Hepatocyte (in vitro differentiated cells): ENCODE data around the gene CD93. TPM values are rescaled to one million over a fixed set of nuclear protein-coding genes. Genes with fewer than 3 reads are reported as not detected.

Experiments
- DNase-seq: peaks from one replicate; pipeline ENCODE4 v3.0.0-alpha.2; 2016; ENCODE audit warnings: low spot score
- H2AFZ ChIP-seq: fragments of 200-600 bp; sonication (generic); 2 replicates; pipeline ENCODE4 v1.6.0; 2016; ENCODE audit warnings: antibody characterized with exemption, mild to moderate bottlenecking
- H3K27ac ChIP-seq: fragments of 200-600 bp; sonication (generic); 2 replicates; pipeline ENCODE4 v1.5.1; 2016; ENCODE audit warnings: mild to moderate bottlenecking
- H3K27me3 ChIP-seq: fragments of 200-600 bp; sonication (generic); 2 replicates; pipeline ENCODE4 v1.6.1; 2016
- H3K36me3 ChIP-seq: fragments of 200-600 bp; sonication (generic); replicated peaks from 2 replicates; pipeline ENCODE4 v1.5.1; 2016; ENCODE audit warnings: low read depth; ENCODE audit not compliant: insufficient read depth
- H3K4me1 ChIP-seq: fragments of 200-600 bp; sonication (generic); 2 replicates; pipeline ENCODE4 v1.5.1; 2016; ENCODE audit warnings: mild to moderate bottlenecking, moderate library complexity; ENCODE audit not compliant: insufficient read depth
- H3K4me2 ChIP-seq: fragments of 200-600 bp; sonication (generic); 2 replicates; pipeline ENCODE4 v1.6.0; 2016
- H3K4me3 ChIP-seq: fragments of 200-600 bp; sonication (generic); 2 replicates; pipeline ENCODE4 v1.5.1; 2016; ENCODE audit warnings: mild to moderate bottlenecking
- H3K79me2 ChIP-seq: fragments of 200-600 bp; sonication (generic); 2 replicates; pipeline ENCODE4 v1.6.0; 2017; ENCODE audit warnings: mild to moderate bottlenecking
- H3K9me2 ChIP-seq: fragments of 200-600 bp; sonication (generic); replicated peaks from 2 replicates; pipeline ENCODE4 v1.6.0; 2017; ENCODE audit warnings: mild to moderate bottlenecking; ENCODE audit not compliant: insufficient read depth
- H3K9me3 ChIP-seq: fragments of 200-600 bp; sonication (generic); 2 replicates; pipeline ENCODE4 v1.5.1; 2016; ENCODE audit warnings: low read depth, mild to moderate bottlenecking
- H4K20me1 ChIP-seq: fragments of 200-600 bp; sonication (generic); 2 replicates; pipeline ENCODE4 v1.6.0; 2016; ENCODE audit warnings: mild to moderate bottlenecking; ENCODE audit not compliant: insufficient read depth, poor library complexity, severe bottlenecking
- CTCF ChIP-seq: fragments of 200-600 bp; sonication (generic); IDR thresholded peaks from 2 replicates; pipeline ENCODE4 v1.5.1; 2016; ENCODE audit warnings: antibody characterized with exemption, mild to moderate bottlenecking; ENCODE audit not compliant: poor library complexity
- EZH2 ChIP-seq: fragments of 200-600 bp; sonication (generic); IDR thresholded peaks from 2 replicates; pipeline ENCODE4 v1.6.1; 2016; ENCODE audit warnings: antibody characterized with exemption, mild to moderate bottlenecking, borderline replicate concordance
- EZH2phosphoT487 ChIP-seq: fragments of 200-600 bp; sonication (generic); IDR thresholded peaks from one replicate; pipeline ENCODE4 v1.6.1; 2018; ENCODE audit warnings: antibody characterized with exemption, mild to moderate bottlenecking, low read depth, moderate library complexity; ENCODE audit not compliant: unreplicated experiment, severe bottlenecking
- WGBS: methylation state at CpG from one replicate; pipeline ENCODE4 v1.1.6; 2016; ENCODE audit warnings: low lambda C conversion rate; ENCODE audit errors: missing lambda C conversion rate; 5-methylcytosine and 5-hydroxymethylcytosine counted together
- polyA plus RNA-seq: library from polyadenylated mRNA; unstranded; fragments of >200 nt; fragmentation: Nextera tagmentation; extraction: Ambion mirVana; gene quantifications from 2 replicates; pipeline ENCODE4 v1.2.1, GENCODE V29; 2016
- total RNA-seq: library from RNA; depleted of rRNA; stranded (reverse); fragments of >200 nt; gene quantifications from 2 replicates; pipeline ENCODE4 v1.2.3, GENCODE V29; 2014

Gene CD93
- total and polyA plus RNA-seq, 2 experiments from 2014 or later: 0.07 to 2.1 TPM

DNA sequence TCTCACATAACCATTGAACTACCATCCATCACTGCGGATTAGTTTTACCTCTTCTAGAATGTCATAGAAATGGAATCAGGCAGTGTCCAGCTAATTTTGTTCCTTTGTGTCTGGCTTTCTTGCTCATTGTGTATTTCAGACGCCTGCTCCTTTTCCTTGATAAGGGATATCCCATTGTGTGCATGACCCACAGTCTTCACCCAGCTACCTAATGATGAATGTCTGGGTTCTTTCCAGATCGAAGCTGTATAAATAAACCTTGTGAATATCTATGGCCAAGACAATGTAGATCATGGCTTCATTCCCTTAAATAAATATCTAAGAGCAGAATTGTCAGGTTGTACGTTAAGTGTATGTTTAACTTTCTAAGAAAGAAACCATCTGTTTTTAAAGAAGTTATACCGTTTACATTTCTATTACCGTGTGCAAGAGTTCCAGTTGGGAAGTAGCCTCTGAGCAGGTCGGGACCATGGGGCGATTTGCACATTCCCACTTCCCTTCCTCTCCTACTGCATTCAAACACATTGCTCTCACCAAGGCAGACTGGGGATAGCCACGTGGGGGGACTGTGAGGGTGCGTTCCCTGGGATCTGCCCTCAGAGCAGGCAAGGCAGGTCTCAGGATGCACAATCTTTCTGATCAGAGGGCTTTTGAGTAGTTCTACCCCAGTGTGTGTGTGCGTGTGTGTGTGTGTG is 13.1 kb downstream of the CD93 start:
- no peak for DNase-seq
- Histone ChIP-seq H3K9me3 (no peaks in the 10 kb centered on the region), H3K79me2 (no peaks in the 10 kb centered on the region), H3K4me3 (no peak overlapping the region), H3K9me2 (no peaks in the 10 kb centered on the region), H3K27me3 (no peaks in the 10 kb centered on the region), H4K20me1 (no peaks in the 10 kb centered on the region), H3K27ac (no peak overlapping the region), H3K4me2 (no peak overlapping the region), H3K4me1 (no peaks in the 10 kb centered on the region), H2AFZ (no peak overlapping the region), H3K36me3 (no peaks in the 10 kb centered on the region)
- TF ChIP-seq EZH2: no peak
- no peak for TF ChIP-seq CTCF
- TF ChIP-seq EZH2phosphoT487: no peak
- 77% methylated on average over 11 of the region's 11 CpGs for WGBS

- no peaks in the 10 kb centered on the region for H3K4me1 ChIP-seq
- WGBS: 68% methylated on average over 4 of the region's 4 CpGs
- no peak overlapping the region for H3K4me2 ChIP-seq
- no peaks in the 10 kb centered on the region for H3K27me3 ChIP-seq
- DNase-seq: no peak
- H3K79me2 ChIP-seq: no peaks in the 10 kb centered on the region
- H3K9me2 ChIP-seq: no peaks in the 10 kb centered on the region
- H4K20me1 ChIP-seq: no peaks in the 10 kb centered on the region
- H3K4me3 ChIP-seq: no peak overlapping the region
- no peak overlapping the region for H3K27ac ChIP-seq
- no peak overlapping the region for H2AFZ ChIP-seq
- no peaks in the 10 kb centered on the region for H3K9me3 ChIP-seq
- no peak for TF ChIP-seq CTCF
- TF ChIP-seq EZH2phosphoT487: no peak
- no peak for TF ChIP-seq EZH2
- no peaks in the 10 kb centered on the region for H3K36me3 ChIP-seq
Observed at GRCh38 chr20:23071996-23072395, 14.1 kb downstream of the CD93 start.

- Histone ChIP-seq H3K9me3 (no peaks in the 10 kb centered on the region), H3K79me2 (no peaks in the 10 kb centered on the region), H2AFZ (no peak overlapping the region), H3K4me2 (no peak overlapping the region), H3K4me1 (no peaks in the 10 kb centered on the region), H3K4me3 (no peak overlapping the region), H3K36me3 (no peaks in the 10 kb centered on the region), H3K9me2 (no peaks in the 10 kb centered on the region), H3K27ac (no peak overlapping the region), H4K20me1 (no peaks in the 10 kb centered on the region), H3K27me3 (no peaks in the 10 kb centered on the region)
- DNase-seq: no peak
- WGBS: 86% methylated on average over 3 of the region's 3 CpGs
- TF ChIP-seq EZH2 (no peak), CTCF (no peak), EZH2phosphoT487 (no peak)
Observed at GRCh38 chr20:23071398-23071797, 14.7 kb downstream of the CD93 start.
